Measurements from ENCODE around the gene TMEM222.

The TMEM222 gene

GRCh38 chr1:27351541-27352107, 29.7 kb downstream of the TMEM222 start:
- H3K4me3 ChIP-seq (ENCODE audit: control insufficient read depth, low read depth, low read length): no peak overlapping the region
- no peak for DNase-seq (ENCODE audit: low read depth)
- no peak for TF ChIP-seq CTCF (conservative IDR thresholded peaks at IDR 0.05; ENCODE audit: control insufficient read depth, insufficient read depth, low read depth, low read length)

GRCh38 chr1:27353166-27353565, 31.2 kb downstream of the TMEM222 start:
- no peak for TF ChIP-seq CTCF (conservative IDR thresholded peaks at IDR 0.05; ENCODE audit: control insufficient read depth, insufficient read depth, low read depth, low read length)
- DNase-seq (ENCODE audit: low read depth): no peak
- H3K4me3 ChIP-seq (ENCODE audit: control insufficient read depth, low read depth, low read length): no peak overlapping the region

- TF ChIP-seq CTCF (conservative IDR thresholded peaks at IDR 0.05; ENCODE audit: control insufficient read depth, insufficient read depth, low read depth, low read length): no peak
- no peak overlapping the region for H3K4me3 ChIP-seq (ENCODE audit: control insufficient read depth, low read depth, low read length)
- no peak for DNase-seq (ENCODE audit: low read depth)
Observed at GRCh38 chr1:27353629-27354028, 31.7 kb downstream of the TMEM222 start.

- no peak for DNase-seq (ENCODE audit: low read depth)
Observed at GRCh38 chr1:27355683-27356082, 33.7 kb downstream of the TMEM222 start.

GRCh38 chr1:27356277-27356618, 34.3 kb downstream of the TMEM222 start:
- no peak for TF ChIP-seq CTCF (conservative IDR thresholded peaks at IDR 0.05; ENCODE audit: control insufficient read depth, insufficient read depth, low read depth, low read length)
- H3K4me3 ChIP-seq (ENCODE audit: control insufficient read depth, low read depth, low read length): no peak overlapping the region
- DNase-seq (ENCODE audit: low read depth): no peak

More at GRCh38 chr1:27355683-27356082, 33.7 kb downstream of the TMEM222 start:
- no peak for TF ChIP-seq CTCF (conservative IDR thresholded peaks at IDR 0.05; ENCODE audit: control insufficient read depth, insufficient read depth, low read depth, low read length)
- no peak overlapping the region for H3K4me3 ChIP-seq (ENCODE audit: control insufficient read depth, low read depth, low read length)

- no peak for DNase-seq (ENCODE audit: low read depth)
- H3K4me3 ChIP-seq (ENCODE audit: control insufficient read depth, low read depth, low read length): no peak overlapping the region
- no peak for TF ChIP-seq CTCF (conservative IDR thresholded peaks at IDR 0.05; ENCODE audit: control insufficient read depth, insufficient read depth, low read depth, low read length)
Observed at GRCh38 chr1:27356619-27357280, 34.8 kb downstream of the TMEM222 start.
